Glutamatergic neuron (in vitro differentiated cells): ENCODE measurements around the gene SIPA1L3. TPM values are rescaled to one million over a fixed set of nuclear protein-coding genes. Genes with fewer than 3 reads are reported as not detected.

Experiments
- DNase-seq: peaks from one replicate; pipeline ENCODE4 v3.0.0; 2022
- H3K27ac Mint-ChIP-seq: one replicate; pipeline ENCODE4 v1.8.0; 2020; ENCODE audit warnings: mild to moderate bottlenecking, mixed read lengths, inconsistent platforms; ENCODE audit not compliant: unreplicated experiment
- H3K27me3 Mint-ChIP-seq: one replicate; pipeline ENCODE4 v1.8.0; 2020; ENCODE audit warnings: mild to moderate bottlenecking, moderate library complexity, mixed read lengths, inconsistent platforms; ENCODE audit not compliant: unreplicated experiment
- H3K36me3 Mint-ChIP-seq: one replicate; pipeline ENCODE4 v1.8.0; 2020; ENCODE audit warnings: mild to moderate bottlenecking, mixed read lengths, inconsistent platforms; ENCODE audit not compliant: unreplicated experiment
- H3K4me1 Mint-ChIP-seq: one replicate; pipeline ENCODE4 v1.8.0; 2020; ENCODE audit warnings: mild to moderate bottlenecking, low read depth, mixed read lengths, inconsistent platforms; ENCODE audit not compliant: unreplicated experiment
- H3K4me3 Mint-ChIP-seq: one replicate; pipeline ENCODE4 v1.8.0; 2020; ENCODE audit warnings: mild to moderate bottlenecking, mixed read lengths, inconsistent platforms; ENCODE audit not compliant: unreplicated experiment
- H3K9me3 Mint-ChIP-seq: one replicate; pipeline ENCODE4 v1.8.0; 2020; ENCODE audit warnings: mild to moderate bottlenecking, moderate library complexity, mixed read lengths, inconsistent platforms; ENCODE audit not compliant: unreplicated experiment
- total RNA-seq: library from RNA; stranded (reverse); fragmentation: NEBNext Ultra II Directional; extraction: Animal tissue kit (Norgen Biotek cat#: 25700); gene quantifications from one replicate; pipeline ENCODE4 v1.2.1, GENCODE V29; 2021; ENCODE audit not compliant: unreplicated experiment
- TF ChIP-seq, protein P1 (sequence below): fragments of 200-600 bp; sonication (generic); IDR thresholded peaks from one replicate; pipeline ENCODE4 v1.5.0; 2021; ENCODE audit not compliant: partially characterized antibody, unreplicated experiment

SIPA1L3 gene
- total RNA-seq, 1 donor from 2014 or later, result 97.7 TPM

DNA sequence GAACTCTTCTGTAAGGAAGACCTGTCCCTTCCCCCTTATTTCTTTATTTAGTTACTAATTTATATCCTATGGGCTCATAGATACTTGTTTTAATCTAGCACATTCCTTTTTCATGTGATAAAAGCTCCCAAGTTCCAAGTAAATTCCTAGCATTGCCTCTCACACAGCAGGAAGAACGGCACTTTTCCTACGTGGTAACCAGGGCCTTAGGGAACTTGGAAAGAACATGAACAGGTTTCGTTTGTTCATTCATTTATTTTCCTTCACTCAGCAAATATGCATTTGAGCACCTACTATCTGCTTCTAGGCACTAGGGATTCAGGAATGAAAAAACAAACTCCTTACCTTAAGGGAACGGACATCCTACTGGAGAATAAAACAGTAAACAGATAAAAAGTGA, 125.1 kb downstream of the SIPA1L3 start:
- TF ChIP-seq, protein P1, sequence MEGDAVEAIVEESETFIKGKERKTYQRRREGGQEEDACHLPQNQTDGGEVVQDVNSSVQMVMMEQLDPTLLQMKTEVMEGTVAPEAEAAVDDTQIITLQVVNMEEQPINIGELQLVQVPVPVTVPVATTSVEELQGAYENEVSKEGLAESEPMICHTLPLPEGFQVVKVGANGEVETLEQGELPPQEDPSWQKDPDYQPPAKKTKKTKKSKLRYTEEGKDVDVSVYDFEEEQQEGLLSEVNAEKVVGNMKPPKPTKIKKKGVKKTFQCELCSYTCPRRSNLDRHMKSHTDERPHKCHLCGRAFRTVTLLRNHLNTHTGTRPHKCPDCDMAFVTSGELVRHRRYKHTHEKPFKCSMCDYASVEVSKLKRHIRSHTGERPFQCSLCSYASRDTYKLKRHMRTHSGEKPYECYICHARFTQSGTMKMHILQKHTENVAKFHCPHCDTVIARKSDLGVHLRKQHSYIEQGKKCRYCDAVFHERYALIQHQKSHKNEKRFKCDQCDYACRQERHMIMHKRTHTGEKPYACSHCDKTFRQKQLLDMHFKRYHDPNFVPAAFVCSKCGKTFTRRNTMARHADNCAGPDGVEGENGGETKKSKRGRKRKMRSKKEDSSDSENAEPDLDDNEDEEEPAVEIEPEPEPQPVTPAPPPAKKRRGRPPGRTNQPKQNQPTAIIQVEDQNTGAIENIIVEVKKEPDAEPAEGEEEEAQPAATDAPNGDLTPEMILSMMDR, result no peak
- peaks cover 14% of the 10 kb centered on the region for H3K9me3 Mint-ChIP-seq
- H3K36me3 Mint-ChIP-seq, result peaks cover 11% of the 10 kb centered on the region
- H3K27ac Mint-ChIP-seq, result no peak overlapping the region
- peaks cover 36% of the 10 kb centered on the region for H3K4me1 Mint-ChIP-seq
- peaks cover 19% of the 10 kb centered on the region for H3K27me3 Mint-ChIP-seq
- DNase-seq, result no peak
- H3K4me3 Mint-ChIP-seq, result no peak overlapping the region

DNA sequence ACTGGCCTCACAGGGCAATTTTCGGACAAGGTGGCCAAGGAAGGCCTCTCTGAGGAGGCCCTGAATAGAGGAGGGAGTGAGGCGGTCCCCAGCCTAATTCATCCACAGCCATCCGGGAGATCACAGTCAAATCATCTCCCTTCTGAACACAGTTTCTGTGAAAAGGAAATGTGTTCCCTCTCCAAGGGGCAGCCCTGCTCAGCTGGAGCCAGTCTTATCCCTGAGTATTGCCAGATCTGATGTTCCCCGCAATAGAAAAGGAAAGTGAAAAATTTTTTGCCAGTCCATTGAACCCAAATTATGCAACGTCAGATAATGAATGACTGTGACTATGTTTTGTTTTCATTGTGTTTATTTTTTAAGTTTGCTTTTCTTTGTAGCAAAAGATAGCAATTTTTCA, 125.9 kb downstream of the SIPA1L3 start:
- no peak for DNase-seq
- H3K4me1 Mint-ChIP-seq, result peaks cover 44% of the 10 kb centered on the region
- peaks cover 24% of the 10 kb centered on the region for H3K27me3 Mint-ChIP-seq
- TF ChIP-seq, protein P1, result no peak
- peaks cover 11% of the 10 kb centered on the region for H3K36me3 Mint-ChIP-seq
- peaks cover 18% of the 10 kb centered on the region for H3K9me3 Mint-ChIP-seq
- H3K4me3 Mint-ChIP-seq, result no peak overlapping the region
- H3K27ac Mint-ChIP-seq, result peak overlapping the region; percentile 33

DNA sequence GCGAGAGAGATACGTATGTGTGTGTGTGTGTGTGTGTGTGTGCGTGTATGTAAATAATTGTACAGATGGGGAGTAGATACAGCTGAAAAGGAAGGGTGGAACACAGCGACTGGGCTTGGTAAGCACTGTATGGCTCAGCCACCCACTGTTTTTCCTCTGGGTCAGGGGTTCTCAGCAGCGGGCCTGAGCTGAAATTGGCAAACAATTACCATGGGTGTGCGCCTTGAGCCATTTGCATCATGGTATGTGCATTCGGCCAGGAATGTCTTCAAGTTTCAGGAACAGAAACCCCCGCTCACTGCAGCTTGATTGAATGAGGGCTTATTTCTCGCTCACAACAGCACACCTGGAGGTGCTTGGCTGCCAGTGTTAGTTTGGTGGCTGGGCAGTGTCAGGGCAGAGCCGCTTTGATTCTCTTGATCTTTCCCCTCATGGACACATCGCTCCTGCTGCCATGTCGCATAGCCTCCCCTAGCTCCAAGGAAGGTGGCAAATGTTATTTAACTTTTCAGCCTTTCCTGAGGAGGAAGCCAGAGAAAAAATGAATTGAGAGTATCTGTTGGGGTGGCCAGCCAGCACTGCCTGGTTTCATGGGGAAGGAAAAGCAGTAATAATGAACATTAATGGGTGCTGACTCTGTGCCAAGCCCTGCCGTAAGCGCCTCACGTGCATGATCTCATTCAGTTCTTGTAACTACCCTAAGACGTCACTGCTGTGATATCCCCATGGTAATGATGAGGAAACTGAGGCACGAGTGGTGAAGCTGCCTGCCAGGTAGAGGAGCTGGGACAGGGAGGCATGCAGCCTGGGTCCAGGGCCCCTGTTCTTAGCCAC, 126.9 kb downstream of the SIPA1L3 start:
- Mint-ChIP-seq H3K4me3 (peak overlapping the region; percentile 65), H3K36me3 (peaks cover 11% of the 10 kb centered on the region), H3K27me3 (peaks cover 24% of the 10 kb centered on the region), H3K27ac (peak overlapping the region; percentile 28), H3K9me3 (peaks cover 18% of the 10 kb centered on the region), H3K4me1 (peaks cover 45% of the 10 kb centered on the region)
- DNase-seq, result no peak
- TF ChIP-seq, protein P1, result no peak

DNA sequence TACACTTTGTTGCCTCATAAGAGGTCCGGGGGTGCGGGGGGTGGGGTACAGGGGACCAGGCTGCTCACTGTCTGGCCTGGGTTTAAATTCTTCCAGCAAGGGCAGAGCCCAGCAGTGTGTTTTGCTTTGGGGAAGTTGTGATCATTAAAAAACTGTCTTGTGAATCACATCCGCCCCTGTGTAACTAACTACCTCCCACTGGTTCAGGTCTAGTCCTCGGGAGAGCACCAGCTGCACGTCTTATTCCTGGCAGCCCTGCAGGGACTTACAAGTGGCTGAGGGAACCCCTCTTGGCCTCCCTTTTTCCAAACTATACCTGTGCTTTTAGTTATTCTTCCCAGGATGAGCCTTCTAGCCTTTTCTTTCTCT, 127.5 kb downstream of the SIPA1L3 start:
- Mint-ChIP-seq H3K4me3 (no peak overlapping the region), H3K36me3 (peaks cover 11% of the 10 kb centered on the region), H3K4me1 (peaks cover 47% of the 10 kb centered on the region), H3K9me3 (peaks cover 18% of the 10 kb centered on the region), H3K27me3 (peaks cover 24% of the 10 kb centered on the region), H3K27ac (no peak overlapping the region)
- no peak for DNase-seq
- TF ChIP-seq, protein P1, result no peak
